TTC549 (cell line): ENCODE data around the gene NBEAL2.

ENCODE experiments used
- FAIRE-seq: peaks from 2 replicates; lab custom pipeline; 2012; peaks lifted over from hg19 to GRCh38; lab: Jason Lieb, UNC

The NBEAL2 gene

GRCh38 chr3:46943237-46944187 lies 36.0 kb upstream of the NBEAL2 start:
- FAIRE-seq: no peak

GRCh38 chr3:46944191-46944590 lies 35.3 kb upstream of the NBEAL2 start:
- FAIRE-seq: no peak

DNA sequence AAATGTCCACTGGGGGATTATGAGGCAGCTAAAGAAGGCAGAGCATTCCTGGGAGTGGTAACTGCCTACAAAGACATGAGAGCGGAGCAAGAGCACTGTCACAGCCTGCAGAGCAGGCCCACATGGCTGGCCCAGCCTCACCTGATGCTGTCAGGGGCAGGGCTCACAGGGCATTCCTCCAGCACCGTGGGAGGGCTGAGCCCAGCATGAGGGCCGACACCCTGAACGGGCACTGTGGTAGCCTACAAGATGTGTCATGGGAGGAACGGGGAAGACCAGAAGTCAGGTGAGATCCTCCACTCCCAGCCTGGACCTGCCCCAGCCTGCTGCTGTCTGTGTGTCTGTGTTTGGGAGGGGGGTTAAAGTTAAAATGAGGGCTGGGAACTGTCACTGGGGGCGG lies 33.0 kb upstream of the NBEAL2 start:
- FAIRE-seq: no peak

- no peak for FAIRE-seq
Observed at GRCh38 chr3:46946856-46947545, 32.5 kb upstream of the NBEAL2 start.

DNA sequence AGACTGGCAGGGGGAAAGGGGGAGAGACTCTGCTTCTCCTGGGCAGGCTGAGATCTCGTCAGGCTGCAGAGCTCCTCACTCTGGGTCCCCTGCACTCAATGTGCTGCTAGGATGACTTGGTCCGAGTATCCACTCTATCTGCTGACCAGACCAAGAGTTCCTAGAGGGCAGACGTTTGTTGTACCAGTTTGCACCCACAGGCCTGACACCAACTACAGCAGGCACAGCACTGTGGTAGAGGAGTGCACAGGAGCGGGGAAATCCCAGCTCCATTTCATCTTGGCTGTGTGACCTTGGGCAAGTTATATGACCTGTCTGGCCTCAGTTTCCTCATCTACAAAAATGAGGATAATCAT lies 31.9 kb upstream of the NBEAL2 start:
- FAIRE-seq: no peak

- FAIRE-seq: no peak
Observed at GRCh38 chr3:46947981-46948791, 31.3 kb upstream of the NBEAL2 start.

- FAIRE-seq: no peak
Observed at GRCh38 chr3:46948830-46949671, 30.4 kb upstream of the NBEAL2 start.

- no peak for FAIRE-seq
Observed at GRCh38 chr3:46950177-46950576, 29.3 kb upstream of the NBEAL2 start.

DNA sequence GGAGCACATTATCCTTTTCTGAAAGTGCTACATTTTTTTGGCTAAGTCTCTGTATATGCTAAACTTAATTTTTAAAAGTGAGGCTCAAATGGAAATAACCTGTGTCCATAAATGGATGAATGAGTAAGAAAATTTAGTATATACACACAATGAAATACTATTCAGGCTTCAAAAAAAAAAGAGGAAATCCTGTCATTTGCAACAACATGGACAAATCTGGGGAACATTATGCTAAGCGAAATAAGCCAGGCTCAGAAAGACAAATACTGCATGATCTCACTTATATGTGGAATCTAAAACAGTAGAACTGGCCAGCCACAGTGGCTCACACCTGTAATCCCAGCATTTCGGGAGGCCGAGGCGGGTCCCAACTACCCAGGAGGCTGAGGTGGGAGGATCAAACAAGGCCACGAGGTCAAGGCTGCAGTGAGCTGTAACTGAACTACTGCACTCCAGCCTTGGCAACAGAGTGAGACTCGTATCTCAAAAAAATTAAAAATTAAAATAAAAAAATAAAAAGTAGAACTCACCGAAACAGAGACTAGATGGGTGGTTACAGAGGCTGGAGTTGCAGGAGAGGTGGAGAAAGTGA lies 28.7 kb upstream of the NBEAL2 start:
- FAIRE-seq: no peak

GRCh38 chr3:46952813-46953212 lies 26.7 kb upstream of the NBEAL2 start:
- FAIRE-seq: no peak

DNA sequence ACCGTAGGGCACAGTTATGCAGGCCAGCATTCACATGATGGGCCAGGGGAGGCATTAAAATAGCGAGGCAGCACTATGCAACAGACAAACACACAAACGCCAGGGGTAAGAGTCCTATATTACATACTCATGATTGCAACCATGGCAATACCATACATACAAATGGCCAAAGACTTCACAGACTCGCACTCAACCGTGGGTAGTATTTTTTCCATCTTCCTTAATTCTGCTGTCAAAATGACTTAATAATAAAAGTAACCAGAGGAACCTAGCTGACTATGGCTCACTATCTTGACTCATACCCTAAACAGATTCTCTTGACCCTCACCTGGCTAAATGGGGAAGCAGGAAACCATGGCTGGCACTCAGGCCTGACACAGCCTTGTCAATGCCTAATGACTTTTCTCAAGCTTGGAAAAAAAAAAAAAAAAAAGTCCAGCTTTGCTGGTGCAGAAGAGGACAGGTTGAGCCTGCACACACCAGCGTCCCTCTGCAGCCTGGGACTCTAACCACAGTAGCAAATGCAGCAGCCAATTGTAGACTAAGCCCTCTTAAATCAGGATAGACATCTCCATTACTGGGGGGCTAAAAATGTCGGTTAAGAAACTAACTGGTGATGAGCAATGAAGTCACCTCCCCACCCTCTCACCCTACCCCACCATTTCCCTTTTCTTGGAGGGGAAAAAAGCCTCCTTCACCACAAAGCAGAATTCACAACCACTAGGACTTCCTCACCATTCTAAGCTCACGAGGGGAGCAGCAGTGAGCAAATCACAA lies 26.0 kb upstream of the NBEAL2 start:
- FAIRE-seq: no peak

DNA sequence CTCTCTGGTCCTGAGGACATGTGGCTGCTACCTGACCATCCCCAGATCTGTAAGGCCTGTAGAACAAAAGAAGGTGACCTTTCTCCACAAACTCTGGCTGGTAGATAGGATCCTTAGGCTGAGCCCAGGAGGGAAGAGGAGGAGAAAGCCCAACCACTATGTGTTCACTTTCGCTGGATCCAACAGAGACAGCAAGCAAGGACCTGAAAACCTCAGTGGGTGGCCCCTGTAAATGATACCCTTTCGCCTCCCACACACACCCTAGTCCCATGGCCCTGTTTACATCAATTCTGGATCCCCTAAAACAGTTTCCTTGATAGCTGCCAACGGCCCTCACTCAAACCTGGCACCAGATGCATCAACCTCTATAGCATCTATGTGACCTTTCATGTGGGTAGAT lies 25.3 kb upstream of the NBEAL2 start:
- no peak for FAIRE-seq

DNA sequence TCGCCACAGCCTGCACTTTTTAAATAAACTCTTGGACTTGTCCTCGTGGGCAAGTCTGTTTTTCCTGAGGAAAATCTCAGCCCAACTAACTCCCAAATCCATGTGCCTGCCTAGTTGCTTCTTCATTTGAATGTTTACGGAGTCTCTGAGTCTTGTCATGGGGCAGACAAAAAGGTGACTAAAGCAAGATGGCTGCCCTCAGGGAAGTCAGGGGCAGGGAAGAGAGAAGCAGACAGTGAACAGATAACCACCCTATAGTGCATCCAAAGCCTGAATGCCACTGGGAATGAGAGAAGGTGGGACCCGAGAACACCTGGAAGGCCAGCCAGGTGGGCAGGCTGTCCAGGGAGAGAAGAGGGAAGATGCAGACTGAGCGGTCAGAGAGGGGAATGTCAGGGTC lies 24.3 kb upstream of the NBEAL2 start:
- no peak for FAIRE-seq

DNA sequence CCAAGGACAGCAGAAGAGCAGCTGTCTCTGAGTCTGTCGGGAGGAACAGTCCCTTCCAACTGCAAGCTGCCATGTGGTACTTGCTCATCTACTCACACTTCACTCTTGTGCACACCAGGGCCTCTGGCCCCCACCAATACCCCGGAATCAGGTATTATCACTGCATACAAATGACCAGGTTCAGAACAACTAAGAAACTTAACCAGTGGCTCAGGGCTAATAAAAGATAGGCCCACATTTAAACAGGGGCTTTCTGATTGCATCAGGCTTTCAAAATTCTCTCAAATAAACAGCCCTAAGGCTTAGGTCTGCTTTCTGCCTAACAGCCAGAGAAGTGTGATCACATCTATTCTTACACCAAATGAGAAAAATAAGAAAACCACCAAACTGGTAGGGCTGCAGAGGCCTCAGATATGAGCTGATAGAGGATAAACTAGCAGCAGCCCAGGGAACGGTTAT lies 23.6 kb upstream of the NBEAL2 start:
- FAIRE-seq: no peak

GRCh38 chr3:46957092-46957820 lies 22.2 kb upstream of the NBEAL2 start:
- no peak for FAIRE-seq

- FAIRE-seq: no peak
Observed at GRCh38 chr3:46958467-46959160, 20.9 kb upstream of the NBEAL2 start.

DNA sequence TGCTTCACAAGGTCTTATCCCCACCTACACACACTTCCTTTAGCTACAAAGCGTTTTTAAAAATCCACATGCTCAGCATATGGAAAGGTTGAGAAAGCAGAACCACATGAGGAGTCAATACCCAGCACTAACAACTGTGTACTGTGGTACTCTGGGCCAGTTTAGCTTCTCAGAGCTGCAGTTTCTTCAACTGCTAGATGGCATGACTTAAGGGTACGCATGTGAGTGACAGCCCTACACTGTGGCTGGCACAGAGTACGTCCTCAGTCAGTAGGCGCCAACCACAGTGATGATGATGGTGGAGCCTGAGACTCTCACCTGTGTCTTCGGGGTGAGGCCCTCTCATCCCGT lies 20.3 kb upstream of the NBEAL2 start:
- FAIRE-seq: no peak

DNA sequence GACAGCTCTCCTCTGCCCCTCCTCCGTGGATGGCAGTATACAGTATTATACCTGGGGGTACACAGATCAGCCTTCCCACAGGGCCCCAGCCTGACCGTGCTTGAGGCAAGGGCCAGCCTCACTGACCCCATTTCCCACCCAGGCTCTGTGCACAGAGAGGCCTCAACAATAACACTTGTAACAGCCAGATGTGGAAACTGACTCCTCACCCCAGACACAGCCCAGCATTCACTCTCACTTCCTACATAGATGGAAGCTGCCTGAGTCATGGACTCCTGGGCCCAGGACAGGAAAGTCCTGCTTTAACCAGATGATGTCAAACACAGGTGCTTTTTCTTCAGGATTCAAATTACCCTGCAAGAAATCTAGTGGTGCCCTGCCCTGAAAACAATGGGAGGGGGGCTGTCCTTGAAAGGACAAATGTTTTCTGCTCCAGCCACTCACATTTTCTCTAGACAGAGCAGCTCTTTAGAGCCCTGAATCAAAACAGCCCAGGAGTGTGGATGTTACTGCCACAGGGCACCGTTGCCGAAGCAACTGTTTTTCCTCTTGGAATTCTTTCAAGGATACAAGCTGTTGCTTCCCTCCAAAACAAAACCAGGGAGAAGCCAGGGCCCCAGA lies 19.3 kb upstream of the NBEAL2 start:
- FAIRE-seq: no peak

- FAIRE-seq: no peak
Observed at GRCh38 chr3:46960835-46961234, 18.6 kb upstream of the NBEAL2 start.
